ENCODE results near the gene TEX101.

TEX101 gene

GRCh38 chr19:43422000-43422688 lies 7.5 kb downstream of the TEX101 start:
- CTCF ChIA-PET: interaction anchor here (0.6 to 12.7 kb wide), 7 partner anchors 12 to 172 kb away, joined by 3 to 217 read pairs (median 4); no protein-coding TSS in a partner anchor
- Histone ChIP-seq H3K4me1 (ENCODE audit: control insufficient read depth, insufficient read depth, low read length) (peaks cover 12% of the 10 kb centered on the region), H3K9me3 (ENCODE audit: control insufficient read depth, insufficient read depth, low read depth, low read length) (no peaks in the 10 kb centered on the region; the same call in 1 of the 2 replicates), H3K36me3 (ENCODE audit: control insufficient read depth in 2 of 2, insufficient read depth in 1 of 2, low read length in 2 of 2) (peaks cover 0 to 3% of the 10 kb centered on the region in 2 experiments; a peak in 1 of 3 replicates), H3K27ac (ENCODE audit: extremely low read depth, low read depth, low read length) (no peak overlapping the region), H3K4me3 (ENCODE audit: low read depth, low read length) (no peak overlapping the region)
- POLR2A ChIA-PET: no interaction called here
- peak; percentile 87 for TF ChIP-seq PRDM1 (tag by site-specific recombination; IDR thresholded peaks at IDR 0.05)
- TF ChIP-seq ZNF621 (tag by site-specific recombination; IDR thresholded peaks at IDR 0.05): no peak
- TF ChIP-seq ZNF18 (tag by site-specific recombination; IDR thresholded peaks at IDR 0.05): no peak
- no peak for TF ChIP-seq KLF16 (tag by site-specific recombination; IDR thresholded peaks at IDR 0.05)
- TF ChIP-seq ZSCAN16 (tag by site-specific recombination; IDR thresholded peaks at IDR 0.05): no peak
- no peak for TF ChIP-seq ZNF785 (tag by site-specific recombination; IDR thresholded peaks at IDR 0.05)
- no peak for TF ChIP-seq ZNF571 (tag by site-specific recombination; IDR thresholded peaks at IDR 0.05)
- no peak for TF ChIP-seq ZNF175 (tag by site-specific recombination; IDR thresholded peaks at IDR 0.05)
- peak; percentile 61; the same call in 1 of the 2 replicates for TF ChIP-seq ZNF544 (tag by site-specific recombination; IDR thresholded peaks at IDR 0.05)
- no peak for TF ChIP-seq RBAK (tag by site-specific recombination; IDR thresholded peaks at IDR 0.05)
- TF ChIP-seq ZNF626 (tag by site-specific recombination; IDR thresholded peaks at IDR 0.05): no peak
- no peak for TF ChIP-seq HOXA7 (CRISPR knock-in tag; IDR thresholded peaks at IDR 0.05; ENCODE audit: borderline replicate concordance)
- TF ChIP-seq ZBTB11 (tag by site-specific recombination; conservative IDR thresholded peaks at IDR 0.05; ENCODE audit: low read depth): no peak
- TF ChIP-seq ZNF280D (tag by site-specific recombination; IDR thresholded peaks at IDR 0.05): no peak
- no peak for TF ChIP-seq ZNF501 (tag by site-specific recombination; IDR thresholded peaks at IDR 0.05)
- TF ChIP-seq TRIM28 (IDR thresholded peaks at IDR 0.05; ENCODE audit: borderline replicate concordance, low read length): no peak
- TF ChIP-seq ZNF133 (tag by site-specific recombination; IDR thresholded peaks at IDR 0.05): no peak
- 0 out of 2 replicates have a peak, but pooled peaks have one; percentile 59 for TF ChIP-seq ZNF521 (tag by site-specific recombination; IDR thresholded peaks at IDR 0.05)
- 0 out of 2 replicates have a peak, but pooled peaks have one; percentile 39 for TF ChIP-seq SALL2 (tag by site-specific recombination; IDR thresholded peaks at IDR 0.05; ENCODE audit: borderline replicate concordance)
- no peak for TF ChIP-seq ZNF610 (tag by site-specific recombination; IDR thresholded peaks at IDR 0.05; ENCODE audit: borderline replicate concordance)
- peak; percentile 82; the same call in 1 of the 2 replicates for TF ChIP-seq ZNF776 (tag by site-specific recombination; IDR thresholded peaks at IDR 0.05; ENCODE audit: borderline replicate concordance)
- no peak for TF ChIP-seq ZNF837 (tag by site-specific recombination; IDR thresholded peaks at IDR 0.05)
- TF ChIP-seq ZNF157 (tag by site-specific recombination; IDR thresholded peaks at IDR 0.05): no peak
- TF ChIP-seq ZNF791 (tag by site-specific recombination; IDR thresholded peaks at IDR 0.05): 0 out of 2 replicates have a peak, but pooled peaks have one; percentile 28
- TF ChIP-seq ZNF639 (tag by site-specific recombination; IDR thresholded peaks at IDR 0.05): no peak
- TF ChIP-seq PBX3 (CRISPR knock-in tag; IDR thresholded peaks at IDR 0.05): no peak
- peak; percentile 97 for TF ChIP-seq ZNF366 (tag by site-specific recombination; conservative IDR thresholded peaks at IDR 0.05)
- TF ChIP-seq ZXDB (tag by site-specific recombination; IDR thresholded peaks at IDR 0.05): no peak
- TF ChIP-seq ZNF701 (tag by site-specific recombination; IDR thresholded peaks at IDR 0.05): no peak

Data from HEK293 (cell line).